K562 (cell line): ENCODE measurements around the gene H2BK1. TPM values are rescaled to one million over a fixed set of nuclear protein-coding genes. Genes with fewer than 3 reads are reported as not detected.

Experiments used
- ATAC-seq: fragments of 200-7000 bp; cut with Tn5 transposase; 3 replicates; pipeline ENCODE4 v1.9.1; 2020; ENCODE audit warnings: moderate library complexity
- BruUV-seq: library from RNA; stranded (reverse); fragments of 400-500 nt; replicated peaks from 2 replicates; lab custom pipeline; 2021; lab: Mats Ljungman, UMichigan
- CTCF ChIA-PET: fragments of 300-600 bp; formaldehyde crosslinking; extraction: SDS; loops from one replicate; lab custom pipeline; 2021; ENCODE audit warnings: low intra/inter-chr PET ratio; lab: Yijun Ruan, JAX
- POLR2A ChIA-PET: fragments of 300-600, 350-650 bp; sonication (Branson Sonifier 250); formaldehyde crosslinking; extraction: SDS; loops from one replicate; lab custom pipeline; 2021; ENCODE audit warnings: antibody characterized with exemption, inconsistent platforms; lab: Yijun Ruan, JAX
- DNase-seq, 4 experiments: peaks; one replicate each; pipeline versions ENCODE4 v3.0.0 to v3.0.0-alpha.2; 2011 to 2018; ENCODE audit warnings: low spot score in 3 of 4, mixed read lengths in 3 of 4; ENCODE audit errors: extremely low read depth in 1 of 4
- FAIRE-seq: peaks from 2 replicates; lab custom pipeline; 2011; peaks lifted over from hg19 to GRCh38; lab: Jason Lieb, UNC
- H2AFZ ChIP-seq: 2 replicates; pipeline ENCODE4 v1.6.0; 2011; ENCODE audit warnings: low read depth, low read length, control low read depth, inconsistent platforms
- H3K27ac ChIP-seq: fragments of 200-600 bp; 3 replicates; pipeline ENCODE4 v1.8.0; 2011; ENCODE audit warnings: low read depth, mild to moderate bottlenecking, control low read depth, inconsistent platforms, low read length, moderate library complexity, mixed read lengths; ENCODE audit errors: extremely low read depth
- H3K27me3 ChIP-seq, 2 experiments: fragments of 300-600 bp in 1 of 2; 2 replicates in 1 of 2; 3 replicates in 1 of 2; pipeline versions ENCODE4 v1.6.0 to v1.8.0; 2011; ENCODE audit warnings: inconsistent platforms in 2 of 2, low read length in 2 of 2, mild to moderate bottlenecking in 1 of 2, mixed read lengths in 1 of 2, moderate library complexity in 1 of 2; ENCODE audit not compliant: control insufficient read depth in 2 of 2, insufficient read depth in 2 of 2
- H3K36me3 ChIP-seq: fragments of 300-600 bp; 3 replicates; pipeline ENCODE4 v1.8.0; 2011; ENCODE audit warnings: mild to moderate bottlenecking, low read length, inconsistent platforms; ENCODE audit not compliant: control insufficient read depth, insufficient read depth
- H3K4me1 ChIP-seq, 2 experiments: fragments of 200-600 bp in 1 of 2; replicated peaks in 1 of 2; 2 replicates in 1 of 2; 3 replicates in 1 of 2; pipeline versions ENCODE4 v1.5.1 to v1.8.0; 2011; ENCODE audit warnings: inconsistent platforms in 2 of 2, low read length in 2 of 2, mild to moderate bottlenecking in 1 of 2, mixed read lengths in 1 of 2, moderate library complexity in 1 of 2; ENCODE audit not compliant: control insufficient read depth in 2 of 2, insufficient read depth in 2 of 2
- H3K4me2 ChIP-seq: 2 replicates; pipeline ENCODE4 v1.6.1; 2011; ENCODE audit warnings: low read length, control low read depth, inconsistent platforms, mixed read lengths; ENCODE audit not compliant: insufficient read depth
- H3K4me3 ChIP-seq: fragments of 200-600 bp; sonication (generic), shearing (Covaris generic); 2 replicates; pipeline ENCODE4 v1.5.1; 2016; ENCODE audit warnings: control low read depth, inconsistent platforms
- H3K79me2 ChIP-seq: fragments of 200-600 bp; 3 replicates; pipeline ENCODE4 v1.8.0; 2011; ENCODE audit warnings: low read length, inconsistent platforms; ENCODE audit not compliant: control insufficient read depth, insufficient read depth
- H3K9ac ChIP-seq, 2 experiments: 2 replicates each; pipeline versions ENCODE4 v1.6.0 to v1.6.1; 2011; ENCODE audit warnings: low read depth in 2 of 2, low read length in 2 of 2, control low read depth in 1 of 2, inconsistent platforms in 1 of 2, mild to moderate bottlenecking in 1 of 2, mixed read lengths in 1 of 2; ENCODE audit not compliant: insufficient read depth in 1 of 2
- H3K9me1 ChIP-seq: one replicate; pipeline ENCODE4 v1.6.0; 2011; ENCODE audit warnings: inconsistent platforms, mild to moderate bottlenecking, low read length, moderate library complexity; ENCODE audit not compliant: control insufficient read depth, insufficient read depth
- H3K9me3 ChIP-seq: replicated peaks from 2 replicates; pipeline ENCODE4 v1.5.1; 2011; ENCODE audit warnings: low read depth, low read length, inconsistent platforms; ENCODE audit not compliant: control insufficient read depth, insufficient read depth
- H4K20me1 ChIP-seq: replicated peaks from 2 replicates; pipeline ENCODE4 v1.6.1; 2011; ENCODE audit warnings: low read length, inconsistent platforms, mixed read lengths; ENCODE audit not compliant: control insufficient read depth, insufficient read depth
- ARID3A ChIP-seq: IDR thresholded peaks from 2 replicates; pipeline ENCODE4 v1.6.1; 2012; ENCODE audit warnings: low read depth, low read length, improper control_type of control experiment, borderline replicate concordance
- CTCF ChIP-seq, 3 experiments: IDR thresholded peaks in 2 of 3; conservative IDR thresholded peaks in 1 of 3; 2 replicates each; pipeline ENCODE4 v1.5.1; 2011 to 2012; ENCODE audit warnings: low read length in 3 of 3, mild to moderate bottlenecking in 3 of 3, control low read depth in 2 of 3, improper control_type of control experiment in 1 of 3, inconsistent platforms in 1 of 3, low read depth in 1 of 3, mixed read lengths in 1 of 3, moderate library complexity in 1 of 3; ENCODE audit not compliant: insufficient read depth in 2 of 3
- HNRNPH1 ChIP-seq: fragments of 200-400 bp; formaldehyde crosslinking; optimal IDR thresholded peaks from 2 replicates; pipeline ENCODE3; 2017; ENCODE audit warnings: low read depth, mild to moderate bottlenecking, low read length, moderate library complexity
- ILK ChIP-seq: fragments of 450-650 bp; IDR thresholded peaks from 2 replicates; pipeline ENCODE4 v1.6.1; 2016; ENCODE audit warnings: missing genetic modification characterization, low read depth, mild to moderate bottlenecking, missing compliant biosample characterization, moderate library complexity, borderline replicate concordance
- POU5F1 ChIP-seq: fragments of 150-350 bp; IDR thresholded peaks from 2 replicates; pipeline ENCODE4 v1.6.1; 2014; ENCODE audit warnings: borderline replicate concordance, low read length, low read depth, mild to moderate bottlenecking; ENCODE audit not compliant: partially characterized antibody
- RNF2 ChIP-seq: sonication (generic); IDR thresholded peaks from 2 replicates; pipeline ENCODE4 v1.6.1; 2016
- TRIM24 ChIP-seq, 2 experiments: fragments of 450-650 bp; IDR thresholded peaks; 2 replicates each; pipeline ENCODE4 v1.6.1; 2016
- XRCC3 ChIP-seq: fragments of 450-650 bp; IDR thresholded peaks from 2 replicates; pipeline ENCODE4 v1.6.1; 2017; ENCODE audit warnings: mild to moderate bottlenecking, moderate library complexity
- ZBTB8A ChIP-seq: fragments of 450-650 bp; IDR thresholded peaks from 2 replicates; pipeline ENCODE4 v1.6.1; 2018; ENCODE audit warnings: mild to moderate bottlenecking, moderate library complexity; ENCODE audit not compliant: partially characterized antibody
- ZNF316 ChIP-seq: fragments of 450-650 bp; IDR thresholded peaks from 2 replicates; pipeline ENCODE4 v1.6.1; 2016
- ZNF561 ChIP-seq: fragments of 450-650 bp; formaldehyde crosslinking; conservative IDR thresholded peaks from 2 replicates; pipeline ENCODE4 v1.4.0; 2020; ENCODE audit warnings: mild to moderate bottlenecking, moderate library complexity
- WGBS: fragments of 100-300 bp; shearing (Covaris generic); methylation state at CpG from one replicate; pipeline ENCODE4 v1.1.6; 2016; ENCODE audit warnings: low coverage, mixed read lengths; ENCODE audit not compliant: insufficient coverage; ENCODE audit errors: missing lambda C conversion rate; 5-methylcytosine and 5-hydroxymethylcytosine counted together
- in situ Hi-C: fragments of 300-500 bp; cut with MboI; formaldehyde crosslinking; loops from 4 replicates; pipeline ENCODE4 v1.15.0; 2018; ENCODE audit warnings: inconsistent platforms, mixed read lengths
- intact Hi-C: fragments of 100-400 bp; cut with micrococcal nuclease; formaldehyde crosslinking; loops from 2 replicates; pipeline ENCODE4 v1.14.2; 2022
- polyA plus RNA-seq, 8 experiments: library from polyadenylated mRNA; depleted of rRNA in 4 of 8; stranded (reverse) in 5 of 8; unstranded in 3 of 8; fragments of >200 nt; fragmentation: Nextera tagmentation in 2 of 8; fragmentation: Illumina TruSeq in 1 of 8; extraction: Ambion mirVana in 2 of 8; extraction: Trizol in 1 of 8; gene quantifications; 2 replicates each; pipeline versions ENCODE4 v1.2.1 to v1.2.3, GENCODE V29; 2011 to 2014; ENCODE audit warnings: inconsistent platforms in 1 of 8, missing spikeins in 1 of 8
- total RNA-seq, 7 experiments: library from RNA; depleted of rRNA in 6 of 7; stranded (reverse); fragments of >200 nt in 6 of 7; fragmentation: Illumina TruSeq in 2 of 7; extraction: Trizol in 2 of 7; gene quantifications; 2 replicates each; pipeline versions ENCODE4 v1.2.1 to v1.2.3, GENCODE V29; 2011 to 2021; ENCODE audit warnings: low replicate concordance in 1 of 7
- TF ChIP-seq, protein P1 (sequence below), 2 experiments: fragments of 200-800 bp in 1 of 2; sonication (Bioruptor generic) in 1 of 2; sonication (generic) in 1 of 2; formaldehyde crosslinking in 1 of 2; IDR thresholded peaks in 1 of 2; conservative IDR thresholded peaks in 1 of 2; 2 replicates each; pipeline versions ENCODE4 v1.5.0 to v1.6.1; 2016 to 2020; ENCODE audit warnings: missing compliant biosample characterization in 1 of 2, missing genetic modification characterization in 1 of 2, missing genetic modification reagents in 1 of 2
- TF ChIP-seq, protein P2 (sequence below), 2 experiments: fragments of 450-650 bp in 1 of 2; sonication (generic) in 1 of 2; formaldehyde crosslinking; conservative IDR thresholded peaks; 2 replicates each; pipeline versions ENCODE4 v1.4.0 to v1.8.1; 2020 to 2022; ENCODE audit warnings: mild to moderate bottlenecking in 1 of 2, missing genetic modification reagents in 1 of 2

Gene H2BK1
- total and polyA plus RNA-seq, 9 of the 15 experiments (the other 6 are each of a cell fraction or from before 2014, with no cell fraction given): not detected

- H3K27me3 ChIP-seq: peaks cover 53 to 64% of the 10 kb centered on the region in 2 experiments
- in situ Hi-C loops: no loop called here
- TF ChIP-seq ZNF561 (CRISPR knock-in tag) (no peak), POU5F1 (no peak), ZNF316 (peak; percentile 76), ZBTB8A (no peak), TRIM24 (IDR thresholded peaks at IDR 0.05) (peak in 1 of 2 experiments; percentile 30; a peak in 1 of 4 replicates), ARID3A (no peak), CTCF (IDR thresholded peaks at IDR 0.05 in 2 of 3, conservative IDR thresholded peaks at IDR 0.05 in 1 of 3; ENCODE audit: insufficient read depth in 2 of 3, low read depth in 1 of 3, low read length in 3 of 3) (0 out of 6 replicates have a peak, but pooled peaks of 1 of the 3 experiments have one; percentile 2), XRCC3 (no peak), HNRNPH1 (no peak), ILK (tag) (no peak), RNF2 (no peak)
- TF ChIP-seq, protein P1, sequence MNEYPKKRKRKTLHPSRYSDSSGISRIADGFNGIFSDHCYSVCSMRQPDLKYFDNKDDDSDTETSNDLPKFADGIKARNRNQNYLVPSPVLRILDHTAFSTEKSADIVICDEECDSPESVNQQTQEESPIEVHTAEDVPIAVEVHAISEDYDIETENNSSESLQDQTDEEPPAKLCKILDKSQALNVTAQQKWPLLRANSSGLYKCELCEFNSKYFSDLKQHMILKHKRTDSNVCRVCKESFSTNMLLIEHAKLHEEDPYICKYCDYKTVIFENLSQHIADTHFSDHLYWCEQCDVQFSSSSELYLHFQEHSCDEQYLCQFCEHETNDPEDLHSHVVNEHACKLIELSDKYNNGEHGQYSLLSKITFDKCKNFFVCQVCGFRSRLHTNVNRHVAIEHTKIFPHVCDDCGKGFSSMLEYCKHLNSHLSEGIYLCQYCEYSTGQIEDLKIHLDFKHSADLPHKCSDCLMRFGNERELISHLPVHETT (CRISPR knock-in tag; conservative IDR thresholded peaks at IDR 0.05 in 1 of 2, IDR thresholded peaks at IDR 0.05 in 1 of 2): 0 out of 4 replicates have a peak, but pooled peaks of 1 of the 2 experiments have one; percentile 29
- TF ChIP-seq, protein P2, sequence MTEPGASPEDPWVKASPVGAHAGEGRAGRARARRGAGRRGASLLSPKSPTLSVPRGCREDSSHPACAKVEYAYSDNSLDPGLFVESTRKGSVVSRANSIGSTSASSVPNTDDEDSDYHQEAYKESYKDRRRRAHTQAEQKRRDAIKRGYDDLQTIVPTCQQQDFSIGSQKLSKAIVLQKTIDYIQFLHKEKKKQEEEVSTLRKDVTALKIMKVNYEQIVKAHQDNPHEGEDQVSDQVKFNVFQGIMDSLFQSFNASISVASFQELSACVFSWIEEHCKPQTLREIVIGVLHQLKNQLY (CRISPR knock-in tag; conservative IDR thresholded peaks at IDR 0.05): no peak
These were observed 24.3 kb downstream of the H2BK1 start for GRCh38 chr7:151185762-151186639.

More at GRCh38 chr7:151185762-151186639, 24.3 kb downstream of the H2BK1 start:
- H3K9ac ChIP-seq: no peak overlapping the region
- no peak overlapping the region for H2AFZ ChIP-seq
- no peak overlapping the region for H3K4me2 ChIP-seq
- no peak overlapping the region for H3K4me3 ChIP-seq
- DNase-seq: no peak
- no TSS peak for BruUV-seq
- H3K9me3 ChIP-seq: no peaks in the 10 kb centered on the region; the same call in 1 of the 2 replicates
- FAIRE-seq: no peak
- POLR2A ChIA-PET: interaction anchor here (1.2 kb wide), 2 partner anchors 15 to 23 kb away, joined by 3 to 6 read pairs; no protein-coding TSS in a partner anchor
- H4K20me1 ChIP-seq: no peaks in the 10 kb centered on the region
- no peaks in the 10 kb centered on the region for H3K9me1 ChIP-seq
- H3K4me1 ChIP-seq: peaks cover 0 to 19% of the 10 kb centered on the region in 2 experiments; a peak in 2 of 5 replicates
- intact Hi-C loops: no loop called here
- CTCF ChIA-PET: no interaction called here
- no peaks in the 10 kb centered on the region for H3K79me2 ChIP-seq
- no peaks in the 10 kb centered on the region for H3K36me3 ChIP-seq
- 20% methylated on average over 16 of the region's 16 CpGs for WGBS
- no peak overlapping the region for H3K27ac ChIP-seq
- peak; percentile 37; the same call in 2 of the 3 replicates for ATAC-seq
